GM23248 (cell line): ENCODE data around the gene CATSPER2. TPM values are rescaled to one million over a fixed set of nuclear protein-coding genes. Genes with fewer than 3 reads are reported as not detected.
"Not testable (repeated sequence)": the region's sequence is repeated elsewhere in the genome, so short reads cannot be mapped to it uniquely, and the experiment has no call there.

Experiments used
- DNase-seq: peaks from one replicate; pipeline ENCODE4 v3.0.0-alpha.2; 2015
- H2AFZ ChIP-seq: fragments of 200-600 bp; sonication (generic); 2 replicates; pipeline ENCODE4 v1.6.1; 2016; ENCODE audit warnings: antibody characterized with exemption
- H3F3A ChIP-seq: fragments of 200-600 bp; sonication (generic); 2 replicates; pipeline ENCODE4 v1.6.1; 2016; ENCODE audit warnings: mild to moderate bottlenecking, antibody characterized with exemption, mixed run types; ENCODE audit not compliant: insufficient read depth
- H3K27ac ChIP-seq: fragments of 200-600 bp; sonication (generic); 2 replicates; pipeline ENCODE4 v1.5.1; 2016; ENCODE audit warnings: mild to moderate bottlenecking
- H3K27me3 ChIP-seq: fragments of 200-600 bp; sonication (generic); replicated peaks from 2 replicates; pipeline ENCODE4 v1.6.1; 2016; ENCODE audit warnings: mild to moderate bottlenecking; ENCODE audit not compliant: insufficient read depth
- H3K36me3 ChIP-seq: fragments of 200-600 bp; sonication (generic); 2 replicates; pipeline ENCODE4 v1.6.1; 2016; ENCODE audit warnings: low read depth, mild to moderate bottlenecking
- H3K4me1 ChIP-seq: fragments of 200-600 bp; sonication (generic); 2 replicates; pipeline ENCODE4 v1.6.1; 2016; ENCODE audit warnings: mild to moderate bottlenecking; ENCODE audit not compliant: insufficient read depth
- H3K4me2 ChIP-seq: fragments of 200-600 bp; sonication (generic); one replicate; pipeline ENCODE4 v1.6.1; 2016; ENCODE audit warnings: mild to moderate bottlenecking; ENCODE audit not compliant: unreplicated experiment
- H3K4me3 ChIP-seq: fragments of 200-600 bp; sonication (generic); 2 replicates; pipeline ENCODE4 v1.5.1; 2016; ENCODE audit warnings: mild to moderate bottlenecking
- H3K79me2 ChIP-seq: fragments of 200-600 bp; sonication (generic); 2 replicates; pipeline ENCODE4 v1.6.1; 2016; ENCODE audit warnings: mild to moderate bottlenecking; ENCODE audit not compliant: insufficient read depth
- H3K9ac ChIP-seq: fragments of 200-600 bp; sonication (generic); 2 replicates; pipeline ENCODE4 v1.6.1; 2016; ENCODE audit warnings: mild to moderate bottlenecking
- H3K9me2 ChIP-seq: fragments of 200-600 bp; sonication (generic); 2 replicates; pipeline ENCODE4 v1.6.1; 2016; ENCODE audit warnings: mixed run types, mild to moderate bottlenecking, moderate library complexity; ENCODE audit not compliant: insufficient read depth
- H3K9me3 ChIP-seq: fragments of 200-600 bp; sonication (generic); one replicate; pipeline ENCODE4 v1.6.1; 2017; ENCODE audit warnings: low read depth
- H4K20me1 ChIP-seq: fragments of 200-600 bp; sonication (generic); 2 replicates; pipeline ENCODE4 v1.6.0; 2016; ENCODE audit not compliant: insufficient read depth
- EZH2 ChIP-seq: fragments of 200-600 bp; sonication (generic); IDR thresholded peaks from 2 replicates; pipeline ENCODE4 v1.6.1; 2018; ENCODE audit warnings: antibody characterized with exemption, mild to moderate bottlenecking; ENCODE audit not compliant: insufficient read depth, poor library complexity, severe bottlenecking
- EZH2phosphoT487 ChIP-seq: fragments of 200-600 bp; sonication (generic); IDR thresholded peaks from 2 replicates; pipeline ENCODE4 v1.6.1; 2018; ENCODE audit warnings: antibody characterized with exemption, moderate library complexity, mild to moderate bottlenecking, low read depth; ENCODE audit not compliant: insufficient read depth
- WGBS, 2 experiments: methylation state at CpG; one replicate each; pipeline ENCODE4 v1.1.6; 2015 to 2017; ENCODE audit warnings: low lambda C conversion rate in 2 of 2, low coverage in 1 of 2; ENCODE audit errors: missing lambda C conversion rate in 2 of 2; 5-methylcytosine and 5-hydroxymethylcytosine counted together
- in situ Hi-C: fragments of 300-500 bp; cut with MboI; formaldehyde crosslinking; loops from 2 replicates; pipeline ENCODE4 v1.15.0; 2020
- polyA plus RNA-seq: library from polyadenylated mRNA; unstranded; fragments of >200 nt; fragmentation: Nextera tagmentation; extraction: Ambion mirVana; gene quantifications from 2 replicates; pipeline ENCODE4 v1.2.1, GENCODE V29; 2016
- total RNA-seq: library from RNA; depleted of rRNA; stranded (reverse); fragments of >200 nt; shearing (Covaris generic); gene quantifications from 2 replicates; pipeline ENCODE4 v1.2.3, GENCODE V29; 2014

Gene CATSPER2
- total and polyA plus RNA-seq, 2 experiments from 2014 or later = 1.7 TPM; not detected in 1

DNA sequence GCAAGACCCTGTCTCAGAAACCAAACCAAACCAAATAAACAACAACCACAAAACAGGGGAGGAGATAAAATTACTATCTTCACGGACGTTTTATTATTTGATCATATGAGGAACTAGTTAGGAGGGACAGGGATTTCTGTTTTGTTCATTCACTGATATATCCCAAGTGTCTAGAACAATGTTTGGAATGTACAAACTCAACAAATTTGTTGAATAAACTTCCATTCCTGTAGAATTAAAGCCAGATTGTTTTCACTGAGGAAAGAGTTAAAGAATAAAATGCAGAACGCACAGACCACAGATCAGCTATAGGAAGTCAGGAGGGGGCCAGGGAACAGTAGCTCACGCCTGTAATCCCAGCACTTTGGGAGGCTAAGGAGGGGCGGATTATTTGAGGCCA lies 23.5 kb downstream of the CATSPER2 start:
- H3F3A ChIP-seq = no peaks in the 10 kb centered on the region
- H2AFZ ChIP-seq = no peak overlapping the region
- in situ Hi-C loops = no loop called here
- no peak overlapping the region for H3K9ac ChIP-seq
- no peaks in the 10 kb centered on the region for H3K36me3 ChIP-seq
- TF ChIP-seq EZH2phosphoT487 (no peak), EZH2 (no peak)
- H3K27me3 ChIP-seq = peaks cover 4% of the 10 kb centered on the region
- no peak for DNase-seq
- 10 to 16% methylated on average over 5 of the region's 5 CpGs for WGBS, 2 experiments
- no peaks in the 10 kb centered on the region for H3K9me2 ChIP-seq
- no peaks in the 10 kb centered on the region for H3K4me1 ChIP-seq
- no peak overlapping the region for H3K4me2 ChIP-seq
- no peak overlapping the region for H3K4me3 ChIP-seq
- no peaks in the 10 kb centered on the region for H3K9me3 ChIP-seq
- no peak overlapping the region for H3K27ac ChIP-seq
- H3K79me2 ChIP-seq = no peaks in the 10 kb centered on the region
- H4K20me1 ChIP-seq = no peaks in the 10 kb centered on the region

GRCh38 chr15:43622068-43622799 lies 26.4 kb downstream of the CATSPER2 start:
- H3K36me3 ChIP-seq, in situ Hi-C loops, DNase-seq: not testable (repeated sequence)

GRCh38 chr15:43618700-43619099 lies 29.9 kb downstream of the CATSPER2 start, which contains the start of gene STRC:
TSS of gene STRC (minus strand) at chr15:43618800. CDS start at chr15:43618722, 78 bp downstream.
- H3K4me1 ChIP-seq, H4K20me1 ChIP-seq, H3K4me2 ChIP-seq, H3K9me3 ChIP-seq, H2AFZ ChIP-seq, H3K27ac ChIP-seq, H3K4me3 ChIP-seq, H3K79me2 ChIP-seq, in situ Hi-C loops, H3F3A ChIP-seq, H3K36me3 ChIP-seq, H3K27me3 ChIP-seq, DNase-seq, H3K9ac ChIP-seq, H3K9me2 ChIP-seq: not testable (repeated sequence)
- no CpG with 5 or more reads among the region's 2 CpGs for WGBS, 2 experiments

More at GRCh38 chr15:43622068-43622799, 26.4 kb downstream of the CATSPER2 start:
- not testable (repeated sequence) for H2AFZ ChIP-seq, H3K4me2 ChIP-seq, H3K9me2 ChIP-seq, H3K27ac ChIP-seq, H3F3A ChIP-seq, H3K27me3 ChIP-seq, H3K9me3 ChIP-seq, H3K4me3 ChIP-seq, H3K9ac ChIP-seq, H3K79me2 ChIP-seq, H3K4me1 ChIP-seq, H4K20me1 ChIP-seq
- 20 to 30% methylated on average over 4 to 7 of the region's 7 CpGs for WGBS, 2 experiments

- H3K9ac ChIP-seq, H2AFZ ChIP-seq, H3K79me2 ChIP-seq, H3K9me2 ChIP-seq, H3K4me1 ChIP-seq, H4K20me1 ChIP-seq, H3F3A ChIP-seq, H3K27me3 ChIP-seq, DNase-seq, H3K36me3 ChIP-seq, H3K4me2 ChIP-seq, H3K27ac ChIP-seq, in situ Hi-C loops, H3K9me3 ChIP-seq, H3K4me3 ChIP-seq: not testable (repeated sequence)
- WGBS, 2 experiments = 28 to 32% methylated on average over 3 to 4 of the region's 8 CpGs
Measured at GRCh38 chr15:43617750-43618149, 30.9 kb downstream of the CATSPER2 start.

DNA sequence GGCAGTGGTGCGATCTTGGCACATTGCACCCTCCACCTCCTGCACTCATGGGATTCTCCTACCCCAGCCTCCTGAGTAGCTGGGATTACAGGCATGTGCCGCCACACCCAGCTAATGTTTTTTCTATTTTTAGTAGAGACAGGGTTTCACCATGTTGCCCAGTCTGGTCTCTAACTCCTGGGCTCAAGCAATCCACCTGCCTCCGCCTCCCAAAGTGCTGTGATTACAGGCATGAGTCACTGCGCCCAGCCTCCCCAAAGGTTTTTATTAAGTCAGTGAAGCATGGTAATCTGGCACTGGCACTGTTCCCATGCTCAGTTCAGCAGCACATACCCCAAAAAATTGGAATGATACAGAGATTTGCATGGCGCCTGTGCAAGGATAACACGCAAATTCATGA lies 46.4 kb downstream of the CATSPER2 start:
- H3K36me3 ChIP-seq, H3K27me3 ChIP-seq, in situ Hi-C loops, H2AFZ ChIP-seq, H3K4me1 ChIP-seq, H3K9me3 ChIP-seq, H3K27ac ChIP-seq, H3K4me3 ChIP-seq, H3K4me2 ChIP-seq, H3K9ac ChIP-seq, H3K9me2 ChIP-seq, DNase-seq, H3F3A ChIP-seq, H3K79me2 ChIP-seq, H4K20me1 ChIP-seq: not testable (repeated sequence)
- WGBS, 2 experiments = 71 to 76% methylated on average over 6 of the region's 6 CpGs

GRCh38 chr15:43600200-43600599 lies 48.4 kb downstream of the CATSPER2 start:
- H3K9me2 ChIP-seq, H4K20me1 ChIP-seq, H3K27ac ChIP-seq, in situ Hi-C loops, H3K27me3 ChIP-seq, H3K4me1 ChIP-seq, H2AFZ ChIP-seq, H3K9me3 ChIP-seq, H3K36me3 ChIP-seq, H3K4me2 ChIP-seq, H3F3A ChIP-seq, H3K4me3 ChIP-seq, H3K79me2 ChIP-seq, H3K9ac ChIP-seq, DNase-seq: not testable (repeated sequence)
- WGBS, 2 experiments = no CpG with 5 or more reads among the region's 2 CpGs

- H3K27me3 ChIP-seq, H3K4me1 ChIP-seq, H3K27ac ChIP-seq, in situ Hi-C loops, H3K36me3 ChIP-seq, H3K9me2 ChIP-seq, H2AFZ ChIP-seq, H3F3A ChIP-seq, H3K79me2 ChIP-seq, H4K20me1 ChIP-seq, H3K4me3 ChIP-seq, H3K4me2 ChIP-seq, DNase-seq, H3K9ac ChIP-seq, H3K9me3 ChIP-seq: not testable (repeated sequence)
- 68 to 69% methylated on average over 5 to 6 of the region's 6 CpGs for WGBS, 2 experiments
Measured at GRCh38 chr15:43599131-43599530, 49.5 kb downstream of the CATSPER2 start.
